ENCODE results near the gene PDGFRB. TPM values are rescaled to one million over a fixed set of nuclear protein-coding genes. Genes with fewer than 3 reads are reported as not detected.

The PDGFRB gene
- total and polyA plus RNA-seq, 10 of the 15 experiments (the other 5 are each of a cell fraction or from before 2014, with no cell fraction given), result 0.02 to 3.0 (median 1.0) TPM

GRCh38 chr5:150114773-150115408 lies 40.8 kb downstream of the PDGFRB start:
- intact Hi-C loops (cut with micrococcal nuclease; ENCODE audit: unreplicated experiment) (no loop called here), in situ Hi-C loops (cut with MboI) (no loop called here)
- WGBS (ENCODE audit: insufficient coverage, insufficient replicate concordance, low lambda C conversion rate, missing lambda C conversion rate), result 16% methylated on average over 8 of the region's 8 CpGs
- Histone ChIP-seq H3K27ac (ENCODE audit: control insufficient read depth, insufficient read depth) (no peak overlapping the region), H3K4me3 (no peak overlapping the region), H3K4me1 (ENCODE audit: control insufficient read depth, insufficient read depth, low read length) (no peaks in the 10 kb centered on the region), H3K9me3 (replicated peaks; ENCODE audit: control insufficient read depth, insufficient read depth, low read length) (no peaks in the 10 kb centered on the region), H3K9ac (ENCODE audit: control insufficient read depth, insufficient read depth, low read length) (no peak overlapping the region), H3K36me3 (ENCODE audit: control insufficient read depth in 2 of 2, insufficient read depth in 2 of 2, low read length in 1 of 2) (no peaks in the 10 kb centered on the region), H3K79me2 (ENCODE audit: control insufficient read depth, insufficient read depth, low read length) (no peaks in the 10 kb centered on the region), H3K27me3 (replicated peaks in 1 of 2; ENCODE audit: control insufficient read depth in 2 of 2, insufficient read depth in 2 of 2, low read length in 1 of 2) (no peaks in the 10 kb centered on the region; a peak in 1 of 4 replicates), H3K4me2 (ENCODE audit: control insufficient read depth, insufficient read depth) (no peak overlapping the region), H4K20me1 (ENCODE audit: control insufficient read depth, insufficient read depth) (no peaks in the 10 kb centered on the region), H2AFZ (ENCODE audit: control insufficient read depth, low read depth, low read length) (no peak overlapping the region)
- no TSS peak for BruUV-seq (replicated peaks)
- DNase-seq (ENCODE audit: low read depth, low spot score) (no peak), FAIRE-seq (no peak), ATAC-seq (no peak; the same call in 2 of the 3 replicates)
- SMC1A ChIA-PET (ENCODE audit: uncharacterized antibody, unreplicated experiment), result no interaction called here
- CTCF ChIA-PET, result no interaction called here
- POLR2A ChIA-PET, result no interaction called here
- RAD21 ChIA-PET (ENCODE audit: unreplicated experiment), result no interaction called here
- TF ChIP-seq, protein P1, sequence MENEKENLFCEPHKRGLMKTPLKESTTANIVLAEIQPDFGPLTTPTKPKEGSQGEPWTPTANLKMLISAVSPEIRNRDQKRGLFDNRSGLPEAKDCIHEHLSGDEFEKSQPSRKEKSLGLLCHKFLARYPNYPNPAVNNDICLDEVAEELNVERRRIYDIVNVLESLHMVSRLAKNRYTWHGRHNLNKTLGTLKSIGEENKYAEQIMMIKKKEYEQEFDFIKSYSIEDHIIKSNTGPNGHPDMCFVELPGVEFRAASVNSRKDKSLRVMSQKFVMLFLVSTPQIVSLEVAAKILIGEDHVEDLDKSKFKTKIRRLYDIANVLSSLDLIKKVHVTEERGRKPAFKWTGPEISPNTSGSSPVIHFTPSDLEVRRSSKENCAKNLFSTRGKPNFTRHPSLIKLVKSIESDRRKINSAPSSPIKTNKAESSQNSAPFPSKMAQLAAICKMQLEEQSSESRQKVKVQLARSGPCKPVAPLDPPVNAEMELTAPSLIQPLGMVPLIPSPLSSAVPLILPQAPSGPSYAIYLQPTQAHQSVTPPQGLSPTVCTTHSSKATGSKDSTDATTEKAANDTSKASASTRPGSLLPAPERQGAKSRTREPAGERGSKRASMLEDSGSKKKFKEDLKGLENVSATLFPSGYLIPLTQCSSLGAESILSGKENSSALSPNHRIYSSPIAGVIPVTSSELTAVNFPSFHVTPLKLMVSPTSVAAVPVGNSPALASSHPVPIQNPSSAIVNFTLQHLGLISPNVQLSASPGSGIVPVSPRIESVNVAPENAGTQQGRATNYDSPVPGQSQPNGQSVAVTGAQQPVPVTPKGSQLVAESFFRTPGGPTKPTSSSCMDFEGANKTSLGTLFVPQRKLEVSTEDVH (IDR thresholded peaks at IDR 0.05; ENCODE audit: low read depth, partially characterized antibody), result no peak
- no peak for TF ChIP-seq FOS (IDR thresholded peaks at IDR 0.05; ENCODE audit: borderline replicate concordance, extremely low read depth, insufficient read length)
- TF ChIP-seq, protein P2, sequence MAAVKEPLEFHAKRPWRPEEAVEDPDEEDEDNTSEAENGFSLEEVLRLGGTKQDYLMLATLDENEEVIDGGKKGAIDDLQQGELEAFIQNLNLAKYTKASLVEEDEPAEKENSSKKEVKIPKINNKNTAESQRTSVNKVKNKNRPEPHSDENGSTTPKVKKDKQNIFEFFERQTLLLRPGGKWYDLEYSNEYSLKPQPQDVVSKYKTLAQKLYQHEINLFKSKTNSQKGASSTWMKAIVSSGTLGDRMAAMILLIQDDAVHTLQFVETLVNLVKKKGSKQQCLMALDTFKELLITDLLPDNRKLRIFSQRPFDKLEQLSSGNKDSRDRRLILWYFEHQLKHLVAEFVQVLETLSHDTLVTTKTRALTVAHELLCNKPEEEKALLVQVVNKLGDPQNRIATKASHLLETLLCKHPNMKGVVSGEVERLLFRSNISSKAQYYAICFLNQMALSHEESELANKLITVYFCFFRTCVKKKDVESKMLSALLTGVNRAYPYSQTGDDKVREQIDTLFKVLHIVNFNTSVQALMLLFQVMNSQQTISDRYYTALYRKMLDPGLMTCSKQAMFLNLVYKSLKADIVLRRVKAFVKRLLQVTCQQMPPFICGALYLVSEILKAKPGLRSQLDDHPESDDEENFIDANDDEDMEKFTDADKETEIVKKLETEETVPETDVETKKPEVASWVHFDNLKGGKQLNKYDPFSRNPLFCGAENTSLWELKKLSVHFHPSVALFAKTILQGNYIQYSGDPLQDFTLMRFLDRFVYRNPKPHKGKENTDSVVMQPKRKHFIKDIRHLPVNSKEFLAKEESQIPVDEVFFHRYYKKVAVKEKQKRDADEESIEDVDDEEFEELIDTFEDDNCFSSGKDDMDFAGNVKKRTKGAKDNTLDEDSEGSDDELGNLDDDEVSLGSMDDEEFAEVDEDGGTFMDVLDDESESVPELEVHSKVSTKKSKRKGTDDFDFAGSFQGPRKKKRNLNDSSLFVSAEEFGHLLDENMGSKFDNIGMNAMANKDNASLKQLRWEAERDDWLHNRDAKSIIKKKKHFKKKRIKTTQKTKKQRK (IDR thresholded peaks at IDR 0.05; ENCODE audit: low read depth, low read length), result no peak
- no peak for TF ChIP-seq SRF (IDR thresholded peaks at IDR 0.05; ENCODE audit: low read depth in 2 of 2, low read length in 2 of 2)
- TF ChIP-seq RB1 (IDR thresholded peaks at IDR 0.05; ENCODE audit: borderline replicate concordance), result no peak
- no peak for TF ChIP-seq CBX3 (IDR thresholded peaks at IDR 0.05; ENCODE audit: borderline replicate concordance, low read depth)
- TF ChIP-seq, protein P3, sequence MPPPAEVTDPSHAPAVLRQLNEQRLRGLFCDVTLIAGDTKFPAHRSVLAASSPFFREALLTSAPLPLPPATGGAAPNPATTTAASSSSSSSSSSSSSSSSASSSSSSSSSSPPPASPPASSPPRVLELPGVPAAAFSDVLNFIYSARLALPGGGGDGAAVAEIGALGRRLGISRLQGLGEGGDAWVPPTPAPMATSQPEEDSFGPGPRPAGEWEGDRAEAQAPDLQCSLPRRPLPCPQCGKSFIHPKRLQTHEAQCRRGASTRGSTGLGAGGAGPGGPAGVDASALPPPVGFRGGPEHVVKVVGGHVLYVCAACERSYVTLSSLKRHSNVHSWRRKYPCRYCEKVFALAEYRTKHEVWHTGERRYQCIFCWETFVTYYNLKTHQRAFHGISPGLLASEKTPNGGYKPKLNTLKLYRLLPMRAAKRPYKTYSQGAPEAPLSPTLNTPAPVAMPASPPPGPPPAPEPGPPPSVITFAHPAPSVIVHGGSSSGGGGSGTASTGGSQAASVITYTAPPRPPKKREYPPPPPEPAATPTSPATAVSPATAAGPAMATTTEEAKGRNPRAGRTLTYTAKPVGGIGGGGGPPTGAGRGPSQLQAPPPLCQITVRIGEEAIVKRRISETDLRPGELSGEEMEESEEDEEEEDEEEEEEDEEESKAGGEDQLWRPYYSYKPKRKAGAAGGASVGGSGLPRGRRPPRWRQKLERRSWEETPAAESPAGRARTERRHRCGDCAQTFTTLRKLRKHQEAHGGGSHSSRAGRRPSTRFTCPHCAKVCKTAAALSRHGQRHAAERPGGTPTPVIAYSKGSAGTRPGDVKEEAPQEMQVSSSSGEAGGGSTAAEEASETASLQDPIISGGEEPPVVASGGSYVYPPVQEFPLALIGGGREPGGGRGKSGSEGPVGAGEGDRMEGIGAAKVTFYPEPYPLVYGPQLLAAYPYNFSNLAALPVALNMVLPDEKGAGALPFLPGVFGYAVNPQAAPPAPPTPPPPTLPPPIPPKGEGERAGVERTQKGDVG (CRISPR knock-in tag; IDR thresholded peaks at IDR 0.05), result no peak
- no peak for TF ChIP-seq KDM1A (IDR thresholded peaks at IDR 0.05; ENCODE audit: borderline replicate concordance)
- no peak for TF ChIP-seq BACH1 (IDR thresholded peaks at IDR 0.05; ENCODE audit: borderline replicate concordance)
- TF ChIP-seq POLR2AphosphoS2 (IDR thresholded peaks at IDR 0.05; ENCODE audit: low read depth, low read length), result no peak
- TF ChIP-seq STAT1 (conservative IDR thresholded peaks at IDR 0.05), result no peak
